Measurements from ENCODE around the gene GGCX. TPM values are rescaled to one million over a fixed set of nuclear protein-coding genes. Genes with fewer than 3 reads are reported as not detected.

GGCX gene
- total RNA-seq, 1 experiment from 2014 or later: 60.5 TPM

- no peak overlapping the region for H3K27ac ChIP-seq (ENCODE audit: low read depth, low read length, poor library complexity, severe bottlenecking)
- H3K36me3 ChIP-seq (ENCODE audit: insufficient read depth, low read length, poor library complexity, severe bottlenecking): no peaks in the 10 kb centered on the region
- H3K4me1 ChIP-seq (ENCODE audit: insufficient read depth, low read length, poor library complexity, severe bottlenecking): peaks cover 24% of the 10 kb centered on the region
- H3K4me3 ChIP-seq (ENCODE audit: low read depth, low read length, poor library complexity, severe bottlenecking): peak overlapping the region; percentile 37
- H3K9me3 ChIP-seq (ENCODE audit: low read depth, low read length, poor library complexity, severe bottlenecking): no peaks in the 10 kb centered on the region
- ChIA-PET CTCF (no interaction called here), POLR2A (ENCODE audit: low non-redundant PET) (no interaction called here)
- no TSS peak for BruUV-seq (replicated peaks)
- intact Hi-C loops (cut with micrococcal nuclease; ENCODE audit: unreplicated experiment): no loop called here
- DNase-seq (ENCODE audit: low spot score): no peak
- H3K27me3 ChIP-seq (replicated peaks; ENCODE audit: insufficient read depth, low read depth, low read length, poor library complexity): no peaks in the 10 kb centered on the region
- TF ChIP-seq, protein P1, sequence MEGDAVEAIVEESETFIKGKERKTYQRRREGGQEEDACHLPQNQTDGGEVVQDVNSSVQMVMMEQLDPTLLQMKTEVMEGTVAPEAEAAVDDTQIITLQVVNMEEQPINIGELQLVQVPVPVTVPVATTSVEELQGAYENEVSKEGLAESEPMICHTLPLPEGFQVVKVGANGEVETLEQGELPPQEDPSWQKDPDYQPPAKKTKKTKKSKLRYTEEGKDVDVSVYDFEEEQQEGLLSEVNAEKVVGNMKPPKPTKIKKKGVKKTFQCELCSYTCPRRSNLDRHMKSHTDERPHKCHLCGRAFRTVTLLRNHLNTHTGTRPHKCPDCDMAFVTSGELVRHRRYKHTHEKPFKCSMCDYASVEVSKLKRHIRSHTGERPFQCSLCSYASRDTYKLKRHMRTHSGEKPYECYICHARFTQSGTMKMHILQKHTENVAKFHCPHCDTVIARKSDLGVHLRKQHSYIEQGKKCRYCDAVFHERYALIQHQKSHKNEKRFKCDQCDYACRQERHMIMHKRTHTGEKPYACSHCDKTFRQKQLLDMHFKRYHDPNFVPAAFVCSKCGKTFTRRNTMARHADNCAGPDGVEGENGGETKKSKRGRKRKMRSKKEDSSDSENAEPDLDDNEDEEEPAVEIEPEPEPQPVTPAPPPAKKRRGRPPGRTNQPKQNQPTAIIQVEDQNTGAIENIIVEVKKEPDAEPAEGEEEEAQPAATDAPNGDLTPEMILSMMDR (conservative IDR thresholded peaks at IDR 0.05; ENCODE audit: low read depth, low read length): no peak
- no peak for TF ChIP-seq EZH2 (IDR thresholded peaks at IDR 0.05; ENCODE audit: borderline replicate concordance, low read depth, low read length, poor library complexity, severe bottlenecking)
These were observed 22.5 kb upstream of the GGCX start for GRCh38 chr2:85583667-85584353.

- Histone ChIP-seq H3K27me3 (replicated peaks; ENCODE audit: insufficient read depth, low read depth, low read length, poor library complexity) (no peaks in the 10 kb centered on the region), H3K4me3 (ENCODE audit: low read depth, low read length, poor library complexity, severe bottlenecking) (no peak overlapping the region), H3K36me3 (ENCODE audit: insufficient read depth, low read length, poor library complexity, severe bottlenecking) (no peaks in the 10 kb centered on the region), H3K4me1 (ENCODE audit: insufficient read depth, low read length, poor library complexity, severe bottlenecking) (peaks cover 11% of the 10 kb centered on the region), H3K9me3 (ENCODE audit: low read depth, low read length, poor library complexity, severe bottlenecking) (no peaks in the 10 kb centered on the region), H3K27ac (ENCODE audit: low read depth, low read length, poor library complexity, severe bottlenecking) (no peak overlapping the region)
- ChIA-PET POLR2A (ENCODE audit: low non-redundant PET) (no interaction called here), CTCF (no interaction called here)
- no peak for DNase-seq (ENCODE audit: low spot score)
- BruUV-seq (replicated peaks): no TSS peak
- TF ChIP-seq EZH2 (IDR thresholded peaks at IDR 0.05; ENCODE audit: borderline replicate concordance, low read depth, low read length, poor library complexity, severe bottlenecking): no peak
- TF ChIP-seq, protein P1 (conservative IDR thresholded peaks at IDR 0.05; ENCODE audit: low read depth, low read length): no peak
- intact Hi-C loops (cut with micrococcal nuclease; ENCODE audit: unreplicated experiment): no loop called here
These were observed 21.2 kb upstream of the GGCX start for GRCh38 chr2:85582492-85582891.

DNA sequence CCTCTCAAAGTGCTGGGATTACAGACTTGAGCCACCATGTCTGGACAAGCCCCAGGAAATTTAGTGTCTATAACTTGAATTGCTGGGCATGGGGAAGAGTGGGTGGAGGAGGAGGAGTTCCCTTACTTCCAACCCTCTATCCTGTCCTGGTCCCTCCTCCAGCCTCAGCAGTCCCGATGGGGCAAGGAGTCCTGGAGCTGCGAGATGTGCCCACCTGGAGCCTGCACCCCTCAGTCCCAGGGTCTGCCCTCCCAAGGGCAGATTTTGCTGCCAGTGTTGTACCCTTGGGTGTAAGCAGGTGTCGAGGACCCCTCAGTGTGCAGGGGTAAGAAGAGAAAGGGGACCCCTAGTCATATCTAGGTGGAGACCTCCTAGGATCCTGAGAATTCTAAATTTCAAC is 18.9 kb upstream of the GGCX start:
- Histone ChIP-seq H3K27me3 (replicated peaks; ENCODE audit: insufficient read depth, low read depth, low read length, poor library complexity) (no peaks in the 10 kb centered on the region), H3K9me3 (ENCODE audit: low read depth, low read length, poor library complexity, severe bottlenecking) (no peaks in the 10 kb centered on the region), H3K4me3 (ENCODE audit: low read depth, low read length, poor library complexity, severe bottlenecking) (no peak overlapping the region), H3K4me1 (ENCODE audit: insufficient read depth, low read length, poor library complexity, severe bottlenecking) (peaks cover 7% of the 10 kb centered on the region), H3K36me3 (ENCODE audit: insufficient read depth, low read length, poor library complexity, severe bottlenecking) (no peaks in the 10 kb centered on the region), H3K27ac (ENCODE audit: low read depth, low read length, poor library complexity, severe bottlenecking) (no peak overlapping the region)
- POLR2A ChIA-PET (ENCODE audit: low non-redundant PET): interaction anchor here (0.6 kb wide), 1 partner anchor 242 kb away, joined by 14 read pairs; no protein-coding TSS in a partner anchor
- DNase-seq (ENCODE audit: low spot score): no peak
- intact Hi-C loops (cut with micrococcal nuclease; ENCODE audit: unreplicated experiment): no loop called here
- BruUV-seq (replicated peaks): no TSS peak
- TF ChIP-seq EZH2 (IDR thresholded peaks at IDR 0.05; ENCODE audit: borderline replicate concordance, low read depth, low read length, poor library complexity, severe bottlenecking): no peak
- TF ChIP-seq, protein P1 (conservative IDR thresholded peaks at IDR 0.05; ENCODE audit: low read depth, low read length): no peak
- CTCF ChIA-PET: no interaction called here
